IPS DF 6.9 (cell line): ENCODE results near the gene DMRTA1.

Source experiments
- DNase-seq: peaks from one replicate; pipeline ENCODE4 v3.0.0-alpha.2; 2013; ENCODE audit warnings: low read depth, low spot score
- H3K27ac ChIP-seq: one replicate; pipeline ENCODE4 v1.5.1; 2013; ENCODE audit warnings: low read length, control low read depth
- H3K27me3 ChIP-seq: 2 replicates; pipeline ENCODE4 v1.6.1; 2013; ENCODE audit warnings: mild to moderate bottlenecking, low read length; ENCODE audit not compliant: control insufficient read depth, insufficient read depth
- H3K36me3 ChIP-seq: 2 replicates; pipeline ENCODE4 v1.6.1; 2013; ENCODE audit warnings: low read length; ENCODE audit not compliant: control insufficient read depth, insufficient read depth
- H3K4me1 ChIP-seq: 2 replicates; pipeline ENCODE4 v1.6.1; 2013; ENCODE audit warnings: low read length; ENCODE audit not compliant: control insufficient read depth, insufficient read depth
- H3K4me3 ChIP-seq: 2 replicates; pipeline ENCODE4 v1.5.1; 2013; ENCODE audit warnings: mild to moderate bottlenecking, low read length
- H3K9me3 ChIP-seq: 2 replicates; pipeline ENCODE4 v1.6.1; 2013; ENCODE audit warnings: low read length, inconsistent platforms; ENCODE audit not compliant: control insufficient read depth, insufficient read depth
- WGBS: extraction: QIAGEN DNeasy Blood & Tissue Kit; methylation state at CpG from one replicate; pipeline ENCODE4 v1.1.7; 2013; ENCODE audit warnings: mixed read lengths, missing lambda C conversion rate; ENCODE audit not compliant: insufficient read length, insufficient coverage; 5-methylcytosine and 5-hydroxymethylcytosine counted together

DMRTA1 gene

DNA sequence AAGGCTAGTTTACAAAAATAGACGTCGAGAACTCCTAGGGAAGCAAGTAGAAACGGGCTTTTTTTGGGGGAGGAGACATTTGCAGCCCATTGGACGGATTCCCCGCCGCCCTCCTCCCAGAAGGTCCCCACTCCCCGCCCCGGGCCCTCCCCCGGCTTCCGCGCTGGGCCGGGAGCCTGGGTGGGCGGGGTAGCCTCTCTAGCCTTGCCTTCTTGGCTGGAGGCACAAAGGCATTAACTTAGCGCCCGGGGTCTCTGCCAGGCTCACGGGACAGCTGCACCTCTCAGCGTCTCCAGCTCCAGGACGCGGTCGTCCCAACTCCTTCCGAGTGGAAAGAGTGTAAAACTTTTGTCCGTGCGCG, at the start of gene DMRTA1:
Gene DMRTA1, plus strand, starts transcription at position 236 of the 361 bp plus-strand sequence. CDS start 242 bp downstream, outside the sequence.
- no peak within 1 kb of the TSS for H3K27ac ChIP-seq
- WGBS, result no CpG with 5 or more reads among the region's 24 CpGs
- H3K36me3 ChIP-seq, result no peaks in the 10 kb centered on the region
- no peaks in the 10 kb centered on the region for H3K4me1 ChIP-seq
- no peak for DNase-seq
- H3K27me3 ChIP-seq, result no peaks in the 10 kb centered on the region
- no peaks in the 10 kb centered on the region for H3K9me3 ChIP-seq
- peak within 1 kb of the TSS; percentile 76 for H3K4me3 ChIP-seq

DNA sequence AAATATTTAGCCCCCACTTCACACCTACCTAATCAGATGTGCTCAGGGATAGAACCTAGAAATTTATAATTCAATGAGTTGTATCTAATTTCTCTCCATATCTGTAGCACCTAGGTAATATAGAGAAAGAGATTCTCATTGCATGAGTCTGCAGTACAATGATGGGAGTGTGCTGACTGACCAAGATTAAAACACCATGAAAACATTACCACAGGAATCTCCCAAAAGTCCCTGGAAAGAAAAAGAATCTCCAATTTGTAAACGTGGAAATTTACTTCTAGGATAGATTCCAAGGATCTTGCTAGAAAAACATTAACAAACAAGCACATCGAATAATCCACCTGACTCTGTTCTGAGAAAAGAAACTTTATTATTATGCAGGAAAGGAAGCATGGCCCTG, 45.0 kb upstream of the DMRTA1 start:
- no peaks in the 10 kb centered on the region for H3K9me3 ChIP-seq
- WGBS, result no CpG with 5 or more reads among the region's 2 CpGs
- no peak for DNase-seq
- no peak overlapping the region for H3K27ac ChIP-seq
- H3K36me3 ChIP-seq, result no peaks in the 10 kb centered on the region
- H3K4me1 ChIP-seq, result no peaks in the 10 kb centered on the region
- no peak overlapping the region for H3K4me3 ChIP-seq
- no peaks in the 10 kb centered on the region for H3K27me3 ChIP-seq

DNA sequence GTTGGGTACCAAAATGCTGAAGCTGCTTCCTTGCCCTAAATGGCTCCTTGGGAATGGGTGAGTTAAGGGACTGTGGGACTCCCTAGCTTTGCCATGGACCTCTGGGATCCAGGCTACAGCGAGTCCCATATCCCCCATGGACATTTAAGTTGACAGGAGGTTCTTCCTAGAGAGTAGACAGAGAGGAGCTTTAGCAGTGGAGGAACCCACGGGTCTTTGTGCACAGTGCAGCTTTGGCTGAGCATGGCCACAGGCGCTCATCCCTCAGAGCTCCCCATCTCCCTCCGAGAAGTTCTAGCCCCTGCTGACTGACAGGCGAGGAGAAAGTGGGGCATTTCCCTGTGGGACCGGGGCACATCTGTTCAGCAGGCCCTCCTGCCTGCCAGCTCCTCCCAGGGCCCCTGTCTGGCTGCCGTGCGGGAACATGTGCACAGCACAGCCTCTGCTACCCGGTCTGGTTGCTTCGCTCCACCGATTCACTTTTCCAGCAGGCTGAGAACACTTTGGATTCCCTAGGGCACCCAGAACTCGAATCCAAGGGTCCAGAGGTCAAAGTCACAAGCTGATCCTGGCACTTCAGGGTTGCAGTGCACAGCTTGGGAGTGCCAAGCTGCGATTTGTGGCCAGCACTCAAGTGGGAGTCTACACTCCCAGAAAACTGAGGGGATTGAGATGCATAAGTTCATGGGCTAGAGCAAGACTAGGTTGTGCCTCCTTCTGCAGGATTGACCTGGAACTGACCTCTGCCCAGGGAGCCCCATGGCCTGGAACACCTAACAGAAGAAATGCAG, 40.6 kb upstream of the DMRTA1 start:
- no peak overlapping the region for H3K4me3 ChIP-seq
- H3K27me3 ChIP-seq, result no peaks in the 10 kb centered on the region
- no CpG with 5 or more reads among the region's 13 CpGs for WGBS
- H3K27ac ChIP-seq, result no peak overlapping the region
- H3K9me3 ChIP-seq, result no peaks in the 10 kb centered on the region
- no peaks in the 10 kb centered on the region for H3K36me3 ChIP-seq
- no peak for DNase-seq
- no peaks in the 10 kb centered on the region for H3K4me1 ChIP-seq

DNA sequence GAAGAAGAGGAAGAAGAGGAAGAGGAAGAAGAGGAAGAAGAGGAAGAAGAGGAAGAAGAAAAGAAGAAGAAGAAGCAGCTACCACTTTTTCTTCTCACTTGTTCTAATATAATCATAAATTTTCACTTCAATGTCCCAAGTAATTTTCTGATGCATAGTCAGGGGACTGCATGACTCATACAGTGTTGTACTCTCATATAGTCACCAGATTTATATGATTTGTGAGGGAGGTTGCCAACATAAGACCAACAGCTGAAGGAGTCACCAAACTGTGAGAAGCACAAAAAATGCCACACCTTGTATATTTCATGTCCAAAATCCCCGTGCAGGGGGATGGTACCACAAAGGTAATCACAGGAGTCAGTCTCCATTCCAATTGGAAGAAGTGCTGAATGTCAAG, 32.7 kb upstream of the DMRTA1 start:
- H3K36me3 ChIP-seq, result no peaks in the 10 kb centered on the region
- no peak for DNase-seq
- WGBS, result no CpG with 5 or more reads among the region's 1 CpG
- H3K27ac ChIP-seq, result no peak overlapping the region
- no peaks in the 10 kb centered on the region for H3K27me3 ChIP-seq
- no peaks in the 10 kb centered on the region for H3K9me3 ChIP-seq
- H3K4me3 ChIP-seq, result no peak overlapping the region
- no peaks in the 10 kb centered on the region for H3K4me1 ChIP-seq

DNA sequence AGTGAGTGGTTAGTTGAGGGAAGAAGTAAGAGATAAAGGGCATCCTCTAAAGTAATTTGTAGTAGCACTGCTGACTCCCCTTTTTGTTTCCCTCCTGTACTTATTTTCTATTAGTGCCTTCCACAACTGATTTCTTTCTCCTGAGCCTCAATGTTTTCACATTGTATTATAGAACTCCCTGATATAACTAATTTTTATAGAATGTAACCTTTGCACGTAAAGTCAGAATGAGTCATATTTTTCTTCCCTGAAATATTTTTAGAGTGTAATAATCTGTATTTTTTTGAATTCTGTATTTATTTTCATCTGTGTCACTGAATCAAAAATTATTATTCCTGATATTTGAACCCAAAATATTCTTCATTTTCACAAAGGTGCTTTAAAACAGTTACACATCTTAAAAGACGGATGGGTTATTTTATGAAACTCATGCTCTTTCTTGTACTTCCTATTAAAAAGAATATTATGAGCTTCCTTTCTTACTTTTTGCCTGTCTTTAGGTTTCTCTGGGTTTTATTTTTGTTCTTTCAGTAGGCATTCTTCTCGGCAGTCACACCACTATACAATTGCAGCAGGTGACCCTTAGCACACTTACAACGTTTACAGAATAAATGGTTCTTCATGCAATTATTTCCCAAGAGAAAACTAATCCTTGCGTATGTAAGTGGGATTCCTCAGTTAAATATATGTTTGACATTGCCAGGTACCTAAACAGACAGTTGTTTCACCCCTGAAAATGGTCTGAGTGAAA, 30.5 kb upstream of the DMRTA1 start:
- no peaks in the 10 kb centered on the region for H3K27me3 ChIP-seq
- no peak overlapping the region for H3K27ac ChIP-seq
- no peak for DNase-seq
- H3K36me3 ChIP-seq, result no peaks in the 10 kb centered on the region
- no CpG with 5 or more reads among the region's 5 CpGs for WGBS
- H3K9me3 ChIP-seq, result no peaks in the 10 kb centered on the region
- no peak overlapping the region for H3K4me3 ChIP-seq
- H3K4me1 ChIP-seq, result no peaks in the 10 kb centered on the region

DNA sequence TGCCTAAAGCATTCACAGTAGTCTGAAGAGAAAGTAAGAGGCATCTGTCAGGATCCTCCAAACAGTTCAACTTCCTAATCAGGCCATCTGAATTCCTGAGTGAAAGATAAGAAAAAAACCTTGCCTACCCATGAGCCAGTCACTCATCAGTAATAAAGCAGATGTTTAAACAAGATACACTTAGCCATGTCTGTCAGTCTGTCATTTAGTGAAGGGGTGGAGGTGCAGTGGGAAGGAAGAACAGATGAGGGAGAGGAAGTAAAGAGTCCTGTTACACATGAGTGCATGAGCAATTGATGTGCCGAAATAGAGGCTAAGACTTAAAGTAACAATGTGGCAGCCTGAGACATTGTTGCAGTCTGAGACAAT, 29.9 kb upstream of the DMRTA1 start:
- Histone ChIP-seq H3K27me3 (no peaks in the 10 kb centered on the region), H3K36me3 (no peaks in the 10 kb centered on the region), H3K4me1 (no peaks in the 10 kb centered on the region), H3K4me3 (no peak overlapping the region), H3K27ac (no peak overlapping the region), H3K9me3 (no peaks in the 10 kb centered on the region)
- no CpG with 5 or more reads among the region's 1 CpG for WGBS
- no peak for DNase-seq

- Histone ChIP-seq H3K36me3 (no peaks in the 10 kb centered on the region), H3K27me3 (no peaks in the 10 kb centered on the region), H3K9me3 (no peaks in the 10 kb centered on the region), H3K4me1 (no peaks in the 10 kb centered on the region), H3K27ac (no peak overlapping the region), H3K4me3 (no peak overlapping the region)
- DNase-seq, result no peak
- WGBS, result no CpG with 5 or more reads among the region's 1 CpG
Observed at GRCh38 chr9:22423566-22423965, 23.1 kb upstream of the DMRTA1 start.

GRCh38 chr9:22424616-22425015, 22.0 kb upstream of the DMRTA1 start:
- Histone ChIP-seq H3K4me3 (no peak overlapping the region), H3K4me1 (no peaks in the 10 kb centered on the region), H3K9me3 (no peaks in the 10 kb centered on the region), H3K27ac (no peak overlapping the region), H3K27me3 (no peaks in the 10 kb centered on the region), H3K36me3 (no peaks in the 10 kb centered on the region)
- WGBS, result no CpG with 5 or more reads among the region's 2 CpGs
- DNase-seq, result no peak

DNA sequence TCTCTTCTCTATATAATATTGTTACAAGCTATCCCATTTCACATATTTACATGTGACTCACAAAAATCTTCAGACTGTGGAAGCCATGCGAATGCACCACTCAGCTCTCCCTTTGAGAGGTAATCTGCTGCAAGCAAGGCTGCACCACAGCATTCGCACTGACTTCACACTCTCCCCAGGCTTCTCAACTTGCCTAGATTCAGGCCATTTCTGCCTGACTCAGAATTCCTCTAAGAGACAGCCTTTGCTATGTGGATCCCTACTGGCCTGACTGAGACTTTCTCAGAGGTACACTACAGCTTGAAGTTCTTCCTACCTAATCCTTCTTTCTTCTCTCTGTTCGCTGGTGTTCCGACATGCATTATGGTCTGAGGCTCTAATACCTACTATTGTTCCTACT, 21.1 kb upstream of the DMRTA1 start:
- DNase-seq, result no peak
- H3K4me3 ChIP-seq, result no peak overlapping the region
- H3K27me3 ChIP-seq, result no peaks in the 10 kb centered on the region
- no CpG with 5 or more reads among the region's 4 CpGs for WGBS
- H3K27ac ChIP-seq, result no peak overlapping the region
- H3K36me3 ChIP-seq, result no peaks in the 10 kb centered on the region
- no peaks in the 10 kb centered on the region for H3K9me3 ChIP-seq
- no peaks in the 10 kb centered on the region for H3K4me1 ChIP-seq

DNA sequence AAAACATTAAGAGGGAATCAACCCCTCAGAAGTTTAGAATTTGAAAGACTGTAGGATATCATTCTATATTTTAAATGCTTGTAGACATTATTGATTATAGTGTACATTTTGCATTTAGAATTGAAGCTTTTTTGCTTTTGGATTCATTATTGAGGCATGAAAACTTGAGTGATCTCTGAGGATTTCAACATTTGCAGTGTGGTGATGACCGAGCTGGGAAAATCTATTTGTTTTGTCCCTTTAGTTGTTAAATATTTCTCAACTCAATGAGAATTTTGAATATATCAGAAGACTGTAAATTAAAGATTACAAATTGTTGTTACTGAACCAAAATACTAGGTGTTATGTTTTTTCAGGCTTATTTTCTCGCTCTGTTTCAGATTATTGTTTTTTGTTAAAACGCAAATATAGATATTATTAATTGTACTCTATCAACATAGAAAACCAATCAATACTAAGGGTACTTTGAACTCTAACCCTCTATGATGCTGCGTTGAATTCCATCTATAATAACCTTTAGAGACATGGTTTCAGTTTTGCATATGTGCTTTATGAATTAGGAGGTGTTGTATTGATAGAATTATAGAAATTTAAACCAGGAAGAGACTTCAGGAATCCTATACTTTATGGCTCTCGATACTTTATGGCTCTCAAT, 19.3 kb upstream of the DMRTA1 start:
- no CpG with 5 or more reads among the region's 5 CpGs for WGBS
- H3K4me3 ChIP-seq, result no peak overlapping the region
- H3K4me1 ChIP-seq, result no peaks in the 10 kb centered on the region
- H3K36me3 ChIP-seq, result no peaks in the 10 kb centered on the region
- no peaks in the 10 kb centered on the region for H3K9me3 ChIP-seq
- DNase-seq, result no peak
- H3K27me3 ChIP-seq, result no peaks in the 10 kb centered on the region
- H3K27ac ChIP-seq, result no peak overlapping the region
